ENCODE data around the gene UBAP2L.

Gene UBAP2L, protein sequence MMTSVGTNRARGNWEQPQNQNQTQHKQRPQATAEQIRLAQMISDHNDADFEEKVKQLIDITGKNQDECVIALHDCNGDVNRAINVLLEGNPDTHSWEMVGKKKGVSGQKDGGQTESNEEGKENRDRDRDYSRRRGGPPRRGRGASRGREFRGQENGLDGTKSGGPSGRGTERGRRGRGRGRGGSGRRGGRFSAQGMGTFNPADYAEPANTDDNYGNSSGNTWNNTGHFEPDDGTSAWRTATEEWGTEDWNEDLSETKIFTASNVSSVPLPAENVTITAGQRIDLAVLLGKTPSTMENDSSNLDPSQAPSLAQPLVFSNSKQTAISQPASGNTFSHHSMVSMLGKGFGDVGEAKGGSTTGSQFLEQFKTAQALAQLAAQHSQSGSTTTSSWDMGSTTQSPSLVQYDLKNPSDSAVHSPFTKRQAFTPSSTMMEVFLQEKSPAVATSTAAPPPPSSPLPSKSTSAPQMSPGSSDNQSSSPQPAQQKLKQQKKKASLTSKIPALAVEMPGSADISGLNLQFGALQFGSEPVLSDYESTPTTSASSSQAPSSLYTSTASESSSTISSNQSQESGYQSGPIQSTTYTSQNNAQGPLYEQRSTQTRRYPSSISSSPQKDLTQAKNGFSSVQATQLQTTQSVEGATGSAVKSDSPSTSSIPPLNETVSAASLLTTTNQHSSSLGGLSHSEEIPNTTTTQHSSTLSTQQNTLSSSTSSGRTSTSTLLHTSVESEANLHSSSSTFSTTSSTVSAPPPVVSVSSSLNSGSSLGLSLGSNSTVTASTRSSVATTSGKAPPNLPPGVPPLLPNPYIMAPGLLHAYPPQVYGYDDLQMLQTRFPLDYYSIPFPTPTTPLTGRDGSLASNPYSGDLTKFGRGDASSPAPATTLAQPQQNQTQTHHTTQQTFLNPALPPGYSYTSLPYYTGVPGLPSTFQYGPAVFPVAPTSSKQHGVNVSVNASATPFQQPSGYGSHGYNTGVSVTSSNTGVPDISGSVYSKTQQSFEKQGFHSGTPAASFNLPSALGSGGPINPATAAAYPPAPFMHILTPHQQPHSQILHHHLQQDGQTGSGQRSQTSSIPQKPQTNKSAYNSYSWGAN

DNA sequence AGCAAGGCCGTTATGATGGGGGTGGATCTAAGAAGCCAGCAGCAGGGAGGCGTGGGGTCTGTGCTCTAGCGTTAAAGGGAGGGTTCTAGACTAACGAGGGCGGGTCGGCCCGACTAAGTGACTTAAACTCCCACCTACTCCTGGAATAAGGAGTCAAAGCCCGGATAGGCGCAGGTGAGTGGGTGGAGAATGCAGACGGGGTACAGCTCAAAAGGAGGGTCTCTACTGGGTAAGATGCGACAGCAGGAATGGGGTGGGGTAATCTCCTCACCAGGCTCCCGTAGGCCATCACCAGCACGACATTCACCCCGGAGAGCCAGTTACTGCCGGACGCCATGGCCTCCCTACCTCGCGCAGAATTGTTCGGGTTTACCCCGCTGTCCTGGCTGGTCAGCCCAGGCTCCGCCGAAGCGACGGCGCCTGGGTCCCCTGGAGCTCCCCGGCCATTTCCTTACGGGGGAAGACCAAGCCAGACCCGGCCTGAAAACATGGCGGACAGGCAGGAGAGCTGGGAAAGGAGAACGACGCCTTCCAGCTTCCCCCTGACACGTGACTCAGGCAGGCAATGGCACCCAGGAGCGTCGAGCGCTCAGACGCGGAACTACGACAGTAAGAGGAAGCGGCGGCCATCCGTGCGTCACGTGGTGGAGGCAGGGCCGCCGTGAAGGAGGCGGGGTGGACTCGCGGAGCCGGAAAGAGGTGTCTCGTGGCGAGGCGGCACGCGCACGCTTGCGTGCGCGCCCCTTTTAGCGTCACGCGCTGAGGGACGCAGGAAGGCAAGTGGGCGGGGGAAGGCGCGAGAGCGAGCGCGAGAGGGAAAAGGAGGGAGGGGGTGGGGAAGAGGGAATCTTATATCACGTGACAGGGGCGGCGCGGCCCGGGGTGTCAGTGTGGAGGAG is at the start of gene UBAP2L:
Gene UBAP2L, plus strand, starts transcription at position 885 of the 899 bp plus-strand sequence. CDS start 4,169 bp downstream, outside the sequence.
- Histone ChIP-seq H2AFZ (ENCODE audit: low read length) (peak within 1 kb of the TSS; percentile 76), H3K79me2 (ENCODE audit: insufficient read depth, low read length) (peaks cover 95% of the 10 kb centered on the region), H3F3A (ENCODE audit: low read depth) (no peaks in the 10 kb centered on the region), H4K20me1 (ENCODE audit: insufficient read depth, low read length, poor library complexity, severe bottlenecking) (peaks cover 68% of the 10 kb centered on the region), H3K4me2 (ENCODE audit: low read depth, low read length, poor library complexity, severe bottlenecking) (peak within 1 kb of the TSS; percentile 99), H3K4me3 (ENCODE audit: low read length, poor library complexity, severe bottlenecking) (peak within 1 kb of the TSS; percentile 91), H3K36me3 (ENCODE audit: insufficient read depth, low read length) (peaks cover 11% of the 10 kb centered on the region), H3K9ac (ENCODE audit: low read depth, low read length, poor library complexity, severe bottlenecking) (peak within 1 kb of the TSS; percentile 97), H3K9me3 (ENCODE audit: insufficient read depth, low read depth, low read length) (no peaks in the 10 kb centered on the region), H3K4me1 (ENCODE audit: insufficient read depth, low read length, poor library complexity, severe bottlenecking) (peaks cover 55% of the 10 kb centered on the region), H3K27me3 (ENCODE audit: insufficient read depth, low read length, poor library complexity, severe bottlenecking) (no peaks in the 10 kb centered on the region), H3K9me2 (replicated peaks; ENCODE audit: low read depth, low read length) (no peaks in the 10 kb centered on the region)
- TF ChIP-seq, protein P1, sequence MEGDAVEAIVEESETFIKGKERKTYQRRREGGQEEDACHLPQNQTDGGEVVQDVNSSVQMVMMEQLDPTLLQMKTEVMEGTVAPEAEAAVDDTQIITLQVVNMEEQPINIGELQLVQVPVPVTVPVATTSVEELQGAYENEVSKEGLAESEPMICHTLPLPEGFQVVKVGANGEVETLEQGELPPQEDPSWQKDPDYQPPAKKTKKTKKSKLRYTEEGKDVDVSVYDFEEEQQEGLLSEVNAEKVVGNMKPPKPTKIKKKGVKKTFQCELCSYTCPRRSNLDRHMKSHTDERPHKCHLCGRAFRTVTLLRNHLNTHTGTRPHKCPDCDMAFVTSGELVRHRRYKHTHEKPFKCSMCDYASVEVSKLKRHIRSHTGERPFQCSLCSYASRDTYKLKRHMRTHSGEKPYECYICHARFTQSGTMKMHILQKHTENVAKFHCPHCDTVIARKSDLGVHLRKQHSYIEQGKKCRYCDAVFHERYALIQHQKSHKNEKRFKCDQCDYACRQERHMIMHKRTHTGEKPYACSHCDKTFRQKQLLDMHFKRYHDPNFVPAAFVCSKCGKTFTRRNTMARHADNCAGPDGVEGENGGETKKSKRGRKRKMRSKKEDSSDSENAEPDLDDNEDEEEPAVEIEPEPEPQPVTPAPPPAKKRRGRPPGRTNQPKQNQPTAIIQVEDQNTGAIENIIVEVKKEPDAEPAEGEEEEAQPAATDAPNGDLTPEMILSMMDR (conservative IDR thresholded peaks at IDR 0.05; ENCODE audit: low read length): no peak
- no peak for TF ChIP-seq EZH2phosphoT487 (IDR thresholded peaks at IDR 0.05; ENCODE audit: borderline replicate concordance)

DNA sequence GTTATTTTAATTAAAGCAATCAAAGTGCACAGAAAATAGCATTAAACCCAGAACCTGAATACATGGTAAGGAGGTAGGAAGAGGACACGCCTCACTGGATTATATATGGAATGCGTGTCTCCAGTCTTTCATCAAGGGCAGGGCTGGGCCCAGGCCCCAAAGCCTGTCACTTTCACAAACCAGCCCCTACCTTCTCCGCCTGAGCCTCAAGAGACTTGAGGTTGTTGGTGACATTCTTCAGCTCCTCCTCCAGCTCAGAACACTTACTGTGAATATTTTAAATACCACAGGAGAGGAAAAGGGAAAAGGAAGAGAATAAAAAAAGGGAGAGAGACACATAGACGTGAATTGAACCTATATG is 49.6 kb upstream of the UBAP2L start:
- no peak overlapping the region for H2AFZ ChIP-seq (ENCODE audit: low read length)
- H3K4me1 ChIP-seq (ENCODE audit: insufficient read depth, low read length, poor library complexity, severe bottlenecking): peaks cover 10% of the 10 kb centered on the region
- TF ChIP-seq EZH2phosphoT487 (IDR thresholded peaks at IDR 0.05; ENCODE audit: borderline replicate concordance): no peak
- TF ChIP-seq, protein P1 (conservative IDR thresholded peaks at IDR 0.05; ENCODE audit: low read length): no peak
- H3K9me3 ChIP-seq (ENCODE audit: insufficient read depth, low read depth, low read length): no peaks in the 10 kb centered on the region
- H3K4me3 ChIP-seq (ENCODE audit: low read length, poor library complexity, severe bottlenecking): no peak overlapping the region
- no peaks in the 10 kb centered on the region for H3K27me3 ChIP-seq (ENCODE audit: insufficient read depth, low read length, poor library complexity, severe bottlenecking)
- no peak overlapping the region for H3K4me2 ChIP-seq (ENCODE audit: low read depth, low read length, poor library complexity, severe bottlenecking)
- H4K20me1 ChIP-seq (ENCODE audit: insufficient read depth, low read length, poor library complexity, severe bottlenecking): peaks cover 75% of the 10 kb centered on the region
- no peak overlapping the region for H3K9ac ChIP-seq (ENCODE audit: low read depth, low read length, poor library complexity, severe bottlenecking)
- H3K9me2 ChIP-seq (replicated peaks; ENCODE audit: low read depth, low read length): no peaks in the 10 kb centered on the region
- H3K36me3 ChIP-seq (ENCODE audit: insufficient read depth, low read length): peaks cover 93% of the 10 kb centered on the region
- H3K79me2 ChIP-seq (ENCODE audit: insufficient read depth, low read length): peaks cover 70% of the 10 kb centered on the region
- H3F3A ChIP-seq (ENCODE audit: low read depth): 0 out of 2 replicates have a peak, but pooled peaks cover 5% of the 10 kb centered on the region

DNA sequence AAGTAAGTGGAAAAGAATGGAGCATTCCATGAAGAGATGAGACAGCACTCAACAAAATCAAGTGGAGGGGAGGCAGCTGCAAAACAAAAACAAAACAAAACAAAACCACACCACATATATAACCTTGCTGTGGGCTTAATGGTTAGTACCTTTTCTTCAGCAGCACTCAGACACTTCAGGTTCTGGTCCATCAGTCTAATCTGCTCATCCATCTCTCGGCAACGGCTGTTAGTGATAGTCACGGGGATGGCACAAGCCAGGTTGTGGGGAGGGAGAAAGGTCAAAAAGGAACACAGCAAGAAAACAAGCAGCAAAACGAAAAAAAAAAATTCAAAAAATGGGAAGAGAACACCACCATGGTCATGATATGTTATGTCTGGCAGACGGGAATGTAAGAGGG is 48.9 kb upstream of the UBAP2L start:
- Histone ChIP-seq H3F3A (ENCODE audit: low read depth) (peaks cover 6% of the 10 kb centered on the region; the same call in 1 of the 2 replicates), H3K4me2 (ENCODE audit: low read depth, low read length, poor library complexity, severe bottlenecking) (no peak overlapping the region), H3K9me2 (replicated peaks; ENCODE audit: low read depth, low read length) (no peaks in the 10 kb centered on the region), H4K20me1 (ENCODE audit: insufficient read depth, low read length, poor library complexity, severe bottlenecking) (peaks cover 77% of the 10 kb centered on the region), H3K79me2 (ENCODE audit: insufficient read depth, low read length) (peaks cover 74% of the 10 kb centered on the region), H3K4me3 (ENCODE audit: low read length, poor library complexity, severe bottlenecking) (no peak overlapping the region), H3K9me3 (ENCODE audit: insufficient read depth, low read depth, low read length) (no peaks in the 10 kb centered on the region), H2AFZ (ENCODE audit: low read length) (no peak overlapping the region), H3K9ac (ENCODE audit: low read depth, low read length, poor library complexity, severe bottlenecking) (no peak overlapping the region), H3K27me3 (ENCODE audit: insufficient read depth, low read length, poor library complexity, severe bottlenecking) (no peaks in the 10 kb centered on the region), H3K4me1 (ENCODE audit: insufficient read depth, low read length, poor library complexity, severe bottlenecking) (peaks cover 14% of the 10 kb centered on the region), H3K36me3 (ENCODE audit: insufficient read depth, low read length) (peaks cover 87% of the 10 kb centered on the region)
- TF ChIP-seq EZH2phosphoT487 (IDR thresholded peaks at IDR 0.05; ENCODE audit: borderline replicate concordance): no peak
- TF ChIP-seq, protein P1 (conservative IDR thresholded peaks at IDR 0.05; ENCODE audit: low read length): no peak
